Nasal cavity respiratory epithelium epithelial cell of viscerocranial mucosa (primary cell): ENCODE data around the gene AWAT2. TPM values are rescaled to one million over a fixed set of nuclear protein-coding genes. Genes with fewer than 3 reads are reported as not detected.

Source experiments
- total RNA-seq: library from RNA; depleted of rRNA; stranded (reverse); fragments of >200 nt; gene quantifications from 2 replicates; pipeline ENCODE4 v1.2.3, GENCODE V29; 2014

AWAT2 gene, protein sequence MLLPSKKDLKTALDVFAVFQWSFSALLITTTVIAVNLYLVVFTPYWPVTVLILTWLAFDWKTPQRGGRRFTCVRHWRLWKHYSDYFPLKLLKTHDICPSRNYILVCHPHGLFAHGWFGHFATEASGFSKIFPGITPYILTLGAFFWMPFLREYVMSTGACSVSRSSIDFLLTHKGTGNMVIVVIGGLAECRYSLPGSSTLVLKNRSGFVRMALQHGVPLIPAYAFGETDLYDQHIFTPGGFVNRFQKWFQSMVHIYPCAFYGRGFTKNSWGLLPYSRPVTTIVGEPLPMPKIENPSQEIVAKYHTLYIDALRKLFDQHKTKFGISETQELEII
- total RNA-seq = not detected in 2 replicates

DNA sequence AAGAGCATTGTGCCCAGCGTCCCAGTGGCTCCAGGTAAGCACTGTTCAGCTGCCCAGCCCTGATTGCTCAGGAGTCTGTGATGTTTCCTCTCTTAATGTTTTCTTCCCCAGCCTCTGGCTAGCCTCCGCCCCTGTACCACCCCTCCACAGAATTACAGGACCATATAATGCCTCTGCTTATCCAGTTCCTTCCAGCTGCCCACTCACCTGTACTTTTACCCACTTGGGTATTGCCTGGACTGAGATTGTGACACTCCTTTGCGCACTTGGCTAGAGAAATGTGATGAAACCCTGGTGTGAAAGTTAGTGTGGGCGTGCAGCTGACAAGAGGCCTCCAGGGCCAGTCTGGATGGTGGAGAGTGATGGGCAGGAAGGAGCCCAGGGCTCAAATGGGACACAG lies at the start of gene AWAT2:
Gene AWAT2 (minus strand): TSS at position 14 of the 400 bp plus-strand sequence. CDS start 6 bp downstream, at position 8.

DNA sequence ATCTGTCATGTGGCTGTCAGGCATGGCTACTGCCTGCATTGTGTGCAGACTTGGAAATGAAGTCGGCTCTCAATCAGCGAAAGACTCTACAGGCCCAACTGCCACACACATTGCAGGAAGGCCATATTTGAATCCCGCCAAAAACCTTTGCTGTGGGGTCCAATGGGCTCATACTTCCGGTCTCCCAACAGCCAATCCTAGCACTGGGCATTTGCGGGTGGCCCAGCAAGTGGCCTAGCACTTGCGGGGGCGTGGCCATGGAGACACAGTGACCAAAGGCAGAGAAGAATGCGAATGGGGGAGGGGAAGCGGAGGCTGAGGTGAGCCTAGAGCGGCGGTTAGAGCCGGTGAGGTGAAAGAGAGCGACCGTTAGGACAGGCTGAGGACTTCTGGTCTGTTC lies 12.3 kb upstream of the AWAT2 start, which contains the start of gene OTUD6A:
Gene OTUD6A (plus strand): TSS at position 382 of the 400 bp plus-strand sequence. CDS start 68 bp downstream, outside the sequence.

Other genes with a start within 250 kb of the AWAT2 start
- not detected in 2 replicates for gene OTUD6A, start 12.5 kb upstream of the AWAT2 start, total RNA-seq
- gene IGBP1, start 83.5 kb upstream of the AWAT2 start, total RNA-seq = 66.6 and 92.5 TPM in 2 replicates
- gene DGAT2L6, start 127.5 kb upstream of the AWAT2 start, total RNA-seq = not detected in 2 replicates
- gene AWAT1, start 184.7 kb upstream of the AWAT2 start, total RNA-seq = not detected in 2 replicates
- 0.07 TPM in 1 of 2 replicates, not detected in the other for gene P2RY4, start 210.3 kb upstream of the AWAT2 start, total RNA-seq
- gene ARR3, start 218.4 kb upstream of the AWAT2 start, total RNA-seq = not detected in 2 replicates
- not detected in 2 replicates for gene RAB41, start 232.2 kb upstream of the AWAT2 start, total RNA-seq
- 24.9 and 31.3 TPM in 2 replicates for gene PDZD11, start 240.0 kb upstream of the AWAT2 start, total RNA-seq
- gene KIF4A, start 240.2 kb upstream of the AWAT2 start, total RNA-seq = 0.14 and 0.34 TPM in 2 replicates